B cell (primary cell): ENCODE measurements around the gene ATP23. TPM values are rescaled to one million over a fixed set of nuclear protein-coding genes. Genes with fewer than 3 reads are reported as not detected.

Experiments used
- ATAC-seq: fragments of 200-7000 bp; cut with Tn5 transposase; one replicate; pipeline ENCODE4 v1.10.0; 2021; ENCODE audit warnings: low read depth, mild to moderate bottlenecking, moderate number of reproducible peaks, moderate library complexity
- CTCF ChIA-PET: fragments of 350-600 bp; sonication (Branson Sonifier 250); formaldehyde crosslinking; loops from one replicate; lab custom pipeline; 2021; ENCODE audit warnings: antibody characterized with exemption, inconsistent platforms; lab: Charles Lee
- POLR2A ChIA-PET: fragments of 350-600 bp; sonication (Branson Sonifier 250); formaldehyde crosslinking; loops from one replicate; lab custom pipeline; 2021; ENCODE audit warnings: antibody characterized with exemption; lab: Charles Lee
- DNase-seq: peaks from one replicate; pipeline ENCODE4 v3.0.0; 2013
- H2AFZ ChIP-seq: 2 replicates; pipeline ENCODE4 v1.6.1; 2012; ENCODE audit warnings: mild to moderate bottlenecking, low read depth, low read length; ENCODE audit not compliant: insufficient read depth, poor library complexity, severe bottlenecking
- H3K27ac ChIP-seq, 2 donors: 1 replicate in 1 of 2; 2 replicates in 1 of 2; pipeline ENCODE4 v1.5.1; 2012 to 2013; ENCODE audit warnings: low read length in 2 of 2, mild to moderate bottlenecking in 2 of 2, moderate library complexity in 1 of 2
- H3K27me3 ChIP-seq, 4 experiments: fragments of 200-600 bp in 1 of 4; sonication (generic) in 1 of 4; replicated peaks in 1 of 4; 1 replicate in 2 of 4; 2 replicates in 2 of 4; pipeline versions ENCODE4 v1.6.1 to v1.7.0; 2013 to 2016; ENCODE audit warnings: low read length in 3 of 4, mild to moderate bottlenecking in 2 of 4, mixed read lengths in 1 of 4, moderate library complexity in 1 of 4; ENCODE audit not compliant: insufficient read depth in 4 of 4, control insufficient read depth in 3 of 4; ENCODE audit errors: control extremely low read depth in 1 of 4
- H3K36me3 ChIP-seq, 2 experiments: replicated peaks in 1 of 2; 1 replicate in 1 of 2; 2 replicates in 1 of 2; pipeline versions ENCODE4 v1.6.1 to v1.7.1; 2013; ENCODE audit warnings: low read length in 1 of 2; ENCODE audit not compliant: insufficient read depth in 2 of 2, control insufficient read depth in 1 of 2; ENCODE audit errors: control extremely low read depth in 1 of 2, extremely low read depth in 1 of 2
- H3K4me1 ChIP-seq, 2 donors: fragments of 200-600 bp in 1 of 2; sonication (generic) in 1 of 2; 1 replicate in 1 of 2; 2 replicates in 1 of 2; pipeline versions ENCODE4 v1.5.1 to v1.6.1; 2013 to 2017; ENCODE audit warnings: low read length in 2 of 2; ENCODE audit not compliant: control insufficient read depth in 2 of 2, insufficient read depth in 2 of 2
- H3K4me2 ChIP-seq: replicated peaks from 2 replicates; pipeline ENCODE3; 2012; ENCODE audit warnings: mild to moderate bottlenecking, low read depth, low read length; ENCODE audit not compliant: poor library complexity, severe bottlenecking
- H3K4me3 ChIP-seq, 5 experiments: fragments of 200-600 bp in 1 of 5; sonication (generic) in 1 of 5; 1 replicate in 3 of 5; 2 replicates in 2 of 5; pipeline versions ENCODE4 v1.5.1 to v1.7.0; 2011 to 2016; ENCODE audit warnings: low read length in 4 of 5, mild to moderate bottlenecking in 4 of 5, low read depth in 2 of 5, control low read depth in 1 of 5, moderate library complexity in 1 of 5; ENCODE audit not compliant: insufficient read depth in 1 of 5; ENCODE audit errors: control extremely low read depth in 1 of 5, extremely low read depth in 1 of 5
- H3K79me2 ChIP-seq: fragments of 200-600 bp; sonication (generic); one replicate; pipeline ENCODE4 v1.6.0; 2016; ENCODE audit warnings: low read length; ENCODE audit not compliant: control insufficient read depth, insufficient read depth
- H3K9ac ChIP-seq: fragments of 200-600 bp; sonication (generic); 2 replicates; pipeline ENCODE4 v1.6.1; 2017; ENCODE audit warnings: mild to moderate bottlenecking, low read length, moderate library complexity
- H3K9me3 ChIP-seq, 3 donors: one replicate each; pipeline versions ENCODE4 v1.6.1 to v1.7.1; 2013; ENCODE audit warnings: low read length in 2 of 3; ENCODE audit not compliant: control insufficient read depth in 2 of 3, insufficient read depth in 1 of 3; ENCODE audit errors: control extremely low read depth in 1 of 3
- H4K20me1 ChIP-seq: 2 replicates; pipeline ENCODE4 v1.6.0; 2012; ENCODE audit warnings: mild to moderate bottlenecking, low read length; ENCODE audit not compliant: insufficient read depth, control insufficient read depth, poor library complexity, severe bottlenecking
- H3K27ac Mint-ChIP-seq: one replicate; pipeline ENCODE4 v1.8.0; 2021; ENCODE audit warnings: mixed read lengths
- H3K27me3 Mint-ChIP-seq: one replicate; pipeline ENCODE4 v1.8.0; 2021; ENCODE audit warnings: mixed read lengths
- H3K4me1 Mint-ChIP-seq: one replicate; pipeline ENCODE4 v1.8.0; 2021; ENCODE audit warnings: mixed read lengths
- H3K4me3 Mint-ChIP-seq: one replicate; pipeline ENCODE4 v1.8.0; 2021; ENCODE audit warnings: mixed read lengths
- H3K9me3 Mint-ChIP-seq: one replicate; pipeline ENCODE4 v1.8.0; 2022; ENCODE audit warnings: mixed read lengths; ENCODE audit not compliant: insufficient read depth
- EZH2 ChIP-seq: IDR thresholded peaks from 2 replicates; pipeline ENCODE4 v1.6.1; 2012; ENCODE audit warnings: borderline replicate concordance, low read depth, mild to moderate bottlenecking, moderate library complexity, low read length; ENCODE audit not compliant: insufficient read depth, poor library complexity, severe bottlenecking
- WGBS: methylation state at CpG from one replicate; pipeline ENCODE4 v1.1.5; 2013; ENCODE audit warnings: missing lambda C conversion rate; ENCODE audit not compliant: insufficient coverage; 5-methylcytosine and 5-hydroxymethylcytosine counted together
- intact Hi-C: fragments of 100-400 bp; cut with micrococcal nuclease; formaldehyde crosslinking; loops from one replicate; pipeline ENCODE4 v1.10.0; 2022
- polyA plus RNA-seq: library from polyadenylated mRNA; depleted of rRNA; stranded (reverse); fragments of >200 nt; gene quantifications from 2 replicates; pipeline ENCODE4 v1.2.3, GENCODE V29; 2012
- total RNA-seq, 2 donors: library from RNA; stranded (reverse); fragments of 120-200 nt in 1 of 2; gene quantifications; 1 replicate in 1 of 2; 2 replicates in 1 of 2; pipeline versions ENCODE4 v1.2.3 to v1.2.4, GENCODE V29; 2013 to 2022
- TF ChIP-seq, protein P1 (sequence below): fragments of 200-600 bp; IDR thresholded peaks from one replicate; pipeline ENCODE4 v1.8.0; 2022; ENCODE audit warnings: antibody characterized with exemption, mild to moderate bottlenecking

ATP23 gene
- total and polyA plus RNA-seq, 2 donors (not counting 1 experiment from before 2014, with no cell fraction given), result 6.2 to 16.3 TPM

DNA sequence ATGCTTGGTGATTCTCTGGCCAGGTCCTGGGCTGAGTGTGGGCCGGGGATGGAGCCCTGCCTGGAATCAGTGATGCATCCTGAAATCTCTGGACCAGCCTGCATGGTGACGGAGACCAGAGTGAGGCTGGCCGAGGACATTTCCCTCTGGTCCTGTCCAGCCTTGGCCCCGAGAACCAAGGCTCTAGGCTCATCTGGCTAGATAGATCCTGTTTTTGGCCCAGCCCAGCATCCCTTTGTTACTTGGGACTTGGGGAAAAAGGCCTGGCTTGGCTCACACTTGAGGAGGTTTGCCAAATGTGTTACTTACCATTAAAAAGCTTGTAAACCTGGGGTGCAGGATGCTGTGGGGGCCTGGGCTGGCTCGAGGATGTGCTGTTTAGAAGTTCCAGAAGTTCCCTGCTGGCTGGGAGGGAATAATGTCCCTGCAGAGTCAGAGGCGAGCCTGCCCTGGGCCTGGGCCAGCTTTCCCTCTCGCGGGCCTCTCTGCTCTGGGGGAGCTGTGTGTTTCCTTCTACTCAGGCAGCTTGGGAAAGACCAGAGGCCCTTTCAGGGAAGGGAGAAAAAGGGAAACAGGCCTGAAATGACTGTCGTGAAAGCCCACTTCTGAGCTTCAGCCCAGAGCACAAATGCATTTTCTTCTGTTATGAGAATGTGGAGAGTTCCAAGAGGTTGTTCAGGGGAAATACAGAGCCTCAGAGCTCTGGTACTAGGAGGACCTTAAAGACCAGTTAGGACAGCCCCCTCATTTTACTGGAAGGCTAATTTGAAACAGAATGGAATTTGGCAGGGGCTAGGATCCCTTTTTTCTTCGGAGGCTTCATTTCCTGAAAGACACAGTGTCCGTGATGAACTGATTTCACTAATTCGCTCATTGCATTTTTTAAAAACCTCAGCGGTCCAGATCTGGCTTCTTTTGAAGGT, 47.7 kb upstream of the ATP23 start:
- TF ChIP-seq EZH2, result no peak
- TF ChIP-seq, protein P1, sequence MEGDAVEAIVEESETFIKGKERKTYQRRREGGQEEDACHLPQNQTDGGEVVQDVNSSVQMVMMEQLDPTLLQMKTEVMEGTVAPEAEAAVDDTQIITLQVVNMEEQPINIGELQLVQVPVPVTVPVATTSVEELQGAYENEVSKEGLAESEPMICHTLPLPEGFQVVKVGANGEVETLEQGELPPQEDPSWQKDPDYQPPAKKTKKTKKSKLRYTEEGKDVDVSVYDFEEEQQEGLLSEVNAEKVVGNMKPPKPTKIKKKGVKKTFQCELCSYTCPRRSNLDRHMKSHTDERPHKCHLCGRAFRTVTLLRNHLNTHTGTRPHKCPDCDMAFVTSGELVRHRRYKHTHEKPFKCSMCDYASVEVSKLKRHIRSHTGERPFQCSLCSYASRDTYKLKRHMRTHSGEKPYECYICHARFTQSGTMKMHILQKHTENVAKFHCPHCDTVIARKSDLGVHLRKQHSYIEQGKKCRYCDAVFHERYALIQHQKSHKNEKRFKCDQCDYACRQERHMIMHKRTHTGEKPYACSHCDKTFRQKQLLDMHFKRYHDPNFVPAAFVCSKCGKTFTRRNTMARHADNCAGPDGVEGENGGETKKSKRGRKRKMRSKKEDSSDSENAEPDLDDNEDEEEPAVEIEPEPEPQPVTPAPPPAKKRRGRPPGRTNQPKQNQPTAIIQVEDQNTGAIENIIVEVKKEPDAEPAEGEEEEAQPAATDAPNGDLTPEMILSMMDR, result no peak
- Histone ChIP-seq H3K36me3 (no peaks in the 10 kb centered on the region), H3K27ac (no peak overlapping the region)

More for the DNA sequence above, 47.7 kb upstream of the ATP23 start:
- H3K4me2 ChIP-seq, result no peak overlapping the region
- Mint-ChIP-seq H3K4me1 (peaks cover 57% of the 10 kb centered on the region), H3K4me3 (no peak overlapping the region), H3K27ac (no peak overlapping the region), H3K27me3 (no peaks in the 10 kb centered on the region), H3K9me3 (no peaks in the 10 kb centered on the region)
- ATAC-seq (no peak), DNase-seq (no peak)
- H3K9me3 ChIP-seq, result no peaks in the 10 kb centered on the region
- no peak overlapping the region for H3K9ac ChIP-seq
- H3K4me3 ChIP-seq, result no peak overlapping the region
- no peaks in the 10 kb centered on the region for H3K79me2 ChIP-seq
- H3K4me1 ChIP-seq, result peaks cover 43 to 52% of the 10 kb centered on the region in 2 donors
- intact Hi-C loops, result no loop called here
- ChIA-PET POLR2A (interaction anchor here (0.5 to 1.6 kb wide), 2 partner anchors 11 to 42 kb away, joined by 3 read pairs; no protein-coding TSS in a partner anchor), CTCF (interaction anchor here (0.9 to 7.2 kb wide), 5 partner anchors 12 to 111 kb away, joined by 3 to 54 read pairs (median 4); partner anchors contain the start of gene TSFM)
- no peaks in the 10 kb centered on the region for H4K20me1 ChIP-seq
- WGBS, result 64% methylated on average over 10 of the region's 13 CpGs
- H2AFZ ChIP-seq, result peak overlapping the region; percentile 32
- H3K27me3 ChIP-seq, result peaks cover 0 to 3% (median 0%) of the 10 kb centered on the region in 4 experiments
